ENCODE results near the gene FUOM. TPM values are rescaled to one million over a fixed set of nuclear protein-coding genes. Genes with fewer than 3 reads are reported as not detected.

Gene FUOM, protein sequence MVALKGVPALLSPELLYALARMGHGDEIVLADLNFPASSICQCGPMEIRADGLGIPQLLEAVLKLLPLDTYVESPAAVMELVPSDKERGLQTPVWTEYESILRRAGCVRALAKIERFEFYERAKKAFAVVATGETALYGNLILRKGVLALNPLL
- total RNA-seq: 10 to 100 TPM; 40.7 to 47.4 (median 46.6) TPM

DNA sequence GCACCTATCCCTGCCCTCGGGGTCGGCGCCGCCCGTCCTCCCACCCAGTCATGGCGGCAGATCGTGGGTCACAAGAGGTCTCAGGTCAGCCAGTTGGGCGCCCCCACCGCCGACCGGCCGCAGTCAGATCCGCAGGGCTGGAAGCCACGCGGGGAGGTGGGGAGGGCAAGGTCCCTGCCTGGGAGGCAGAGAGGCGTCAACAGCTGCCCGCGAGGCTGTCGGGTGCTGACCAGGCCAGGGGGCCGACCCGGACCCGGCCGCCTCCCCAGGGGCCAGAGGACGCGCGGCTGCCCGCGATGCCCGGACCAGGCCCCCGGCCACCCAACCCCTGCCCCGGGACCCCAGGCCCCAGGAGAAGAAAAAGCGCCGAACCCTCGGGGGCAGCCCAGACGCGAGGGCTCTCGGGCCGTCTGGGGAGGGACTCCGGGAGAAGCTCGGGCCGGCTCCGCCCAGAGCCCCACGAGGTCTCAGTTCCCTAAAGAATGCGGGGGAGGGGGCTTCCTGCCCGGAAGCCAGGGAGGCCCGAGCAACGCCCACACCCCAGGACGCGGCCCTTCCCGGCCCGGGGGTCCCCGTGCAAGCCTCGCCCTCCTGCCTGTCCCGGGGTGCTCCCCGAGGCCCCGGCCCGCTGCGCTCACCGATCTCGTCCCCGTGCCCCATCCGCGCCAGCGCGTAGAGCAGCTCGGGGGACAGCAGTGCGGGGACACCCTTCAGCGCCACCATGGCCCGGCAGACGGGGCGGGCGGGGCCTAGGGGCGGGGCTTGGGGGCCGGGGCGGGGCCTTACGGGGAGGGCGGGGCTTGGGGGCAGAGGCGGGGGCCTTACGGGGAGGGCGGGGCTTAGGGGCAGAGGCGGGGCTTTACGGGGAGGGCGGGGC is at the start of gene FUOM:
Gene FUOM (minus strand): TSS at position 735 of the 877 bp plus-strand sequence. CDS start 12 bp downstream, at position 723.
- ATAC-seq (peak; percentile 85 to 87), DNase-seq (peak; percentile 60)
- no peaks in the 10 kb centered on the region for H3K9me3 Mint-ChIP-seq
- H3K27me3 Mint-ChIP-seq (ENCODE audit: low read depth): no peaks in the 10 kb centered on the region
- peaks cover 10% of the 10 kb centered on the region for H3K4me1 Mint-ChIP-seq (ENCODE audit: low read depth)
- H3K4me3 Mint-ChIP-seq: peak within 1 kb of the TSS; percentile 81
- H3K36me3 Mint-ChIP-seq (ENCODE audit: insufficient read depth): peaks cover 10% of the 10 kb centered on the region

DNA sequence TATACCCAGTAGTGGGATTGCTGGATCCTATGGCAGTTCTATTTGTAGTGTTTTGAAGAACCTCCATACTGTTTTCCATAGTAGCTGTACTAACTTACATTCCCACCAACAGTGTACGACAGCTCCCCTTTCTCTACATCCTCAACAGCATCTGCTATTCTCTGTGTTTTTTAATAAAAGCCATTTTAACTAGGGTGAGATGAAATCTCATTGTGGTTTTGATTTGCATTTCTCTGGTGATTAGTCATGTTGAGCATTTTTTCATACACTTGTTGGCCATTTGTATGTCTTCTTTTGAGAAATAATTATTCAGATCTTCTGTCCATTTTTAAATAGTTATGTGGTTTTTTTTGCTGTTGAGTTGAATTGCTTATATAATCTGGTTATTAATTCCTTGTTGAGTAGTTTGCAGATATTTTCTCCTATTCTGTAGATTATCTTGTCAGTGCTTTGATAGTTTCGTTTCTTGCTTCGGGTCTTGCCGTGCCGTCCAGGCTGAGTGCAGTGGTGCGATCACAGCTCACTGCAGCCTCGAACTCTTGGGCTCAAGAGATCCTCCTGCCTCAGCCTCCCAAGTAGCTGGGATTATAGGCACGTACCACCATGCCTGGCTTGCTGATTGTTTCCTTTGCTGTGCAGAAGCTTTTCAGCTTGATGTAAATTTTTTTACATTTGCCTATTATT is 48.2 kb upstream of the FUOM start:
- ATAC-seq (peak; percentile 53 to 66), DNase-seq (no peak)
- H3K4me1 Mint-ChIP-seq (ENCODE audit: low read depth): peaks cover 48% of the 10 kb centered on the region
- no peak overlapping the region for H3K4me3 Mint-ChIP-seq
- peaks cover 70% of the 10 kb centered on the region for H3K36me3 Mint-ChIP-seq (ENCODE audit: insufficient read depth)
- H3K9me3 Mint-ChIP-seq: peaks cover 3% of the 10 kb centered on the region
- H3K27me3 Mint-ChIP-seq (ENCODE audit: low read depth): no peaks in the 10 kb centered on the region

DNA sequence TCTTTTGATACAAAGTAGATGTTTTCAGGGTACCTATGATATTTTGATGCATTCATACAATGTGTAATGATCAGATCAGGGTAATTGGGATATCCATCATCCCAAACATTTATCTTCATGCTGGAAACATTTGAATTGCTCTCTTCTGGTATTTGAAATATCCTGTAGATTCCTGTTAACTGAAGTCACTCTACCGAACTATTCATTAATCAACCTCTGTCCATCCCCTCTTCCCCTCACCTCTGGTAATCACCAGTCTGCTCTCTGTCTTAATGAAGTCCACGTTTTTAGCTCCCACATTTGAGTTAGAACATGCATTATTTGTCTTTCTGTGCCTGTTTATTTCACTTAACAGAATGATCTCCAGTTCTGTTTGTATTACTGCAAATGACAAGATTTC is 47.5 kb upstream of the FUOM start:
- Mint-ChIP-seq H3K36me3 (ENCODE audit: insufficient read depth) (peaks cover 65% of the 10 kb centered on the region), H3K4me3 (no peak overlapping the region), H3K4me1 (ENCODE audit: low read depth) (peaks cover 55% of the 10 kb centered on the region), H3K27me3 (ENCODE audit: low read depth) (no peaks in the 10 kb centered on the region), H3K9me3 (no peaks in the 10 kb centered on the region)
- no peak for ATAC-seq
- no peak for DNase-seq

DNA sequence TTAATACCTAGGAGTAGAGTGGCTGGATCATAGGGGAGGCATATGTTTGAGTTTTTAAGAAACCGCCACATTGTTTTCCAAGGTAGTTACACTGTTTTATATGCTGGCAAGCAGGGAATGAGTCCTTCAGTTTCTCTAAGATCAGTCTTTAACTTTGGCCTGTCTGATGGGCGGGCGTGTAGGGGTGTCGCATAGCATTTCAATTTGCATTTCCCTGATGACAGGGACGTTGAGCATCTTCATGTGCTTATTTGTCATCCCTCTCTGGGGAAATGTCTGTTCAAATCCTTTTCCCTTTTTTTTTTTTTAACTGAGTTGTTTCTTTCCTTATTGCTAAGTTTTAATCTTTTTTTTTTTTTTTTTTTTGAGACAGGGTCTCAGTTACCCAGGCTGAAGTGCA is 46.0 kb upstream of the FUOM start:
- peaks cover 58% of the 10 kb centered on the region for H3K36me3 Mint-ChIP-seq (ENCODE audit: insufficient read depth)
- no peaks in the 10 kb centered on the region for H3K9me3 Mint-ChIP-seq
- ATAC-seq (no peak), DNase-seq (no peak)
- H3K4me1 Mint-ChIP-seq (ENCODE audit: low read depth): peaks cover 51% of the 10 kb centered on the region
- H3K4me3 Mint-ChIP-seq: no peak overlapping the region
- no peaks in the 10 kb centered on the region for H3K27me3 Mint-ChIP-seq (ENCODE audit: low read depth)

DNA sequence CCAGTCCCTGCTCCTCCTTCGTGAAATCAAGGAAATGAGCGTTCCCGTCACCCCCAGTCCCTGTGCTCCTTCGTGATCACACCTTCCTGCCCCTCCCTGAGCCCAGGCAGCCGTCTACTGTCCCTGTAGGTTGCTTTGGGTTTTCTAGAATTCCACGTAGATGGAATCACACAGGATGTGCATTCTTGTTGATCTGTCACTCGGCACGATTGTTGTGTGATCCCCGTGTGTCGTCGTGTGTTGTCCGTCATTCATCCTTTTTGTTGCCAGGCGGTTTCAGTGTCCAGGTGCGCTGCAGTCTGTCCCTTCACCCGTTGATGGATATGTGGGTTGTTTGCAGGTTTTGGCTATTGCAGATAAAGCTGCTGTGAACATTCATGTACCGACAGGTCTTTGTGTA is 45.5 kb upstream of the FUOM start:
- DNase-seq (no peak), ATAC-seq (no peak)
- H3K27me3 Mint-ChIP-seq (ENCODE audit: low read depth): no peaks in the 10 kb centered on the region
- H3K36me3 Mint-ChIP-seq (ENCODE audit: insufficient read depth): peaks cover 56% of the 10 kb centered on the region
- H3K9me3 Mint-ChIP-seq: no peaks in the 10 kb centered on the region
- no peak overlapping the region for H3K4me3 Mint-ChIP-seq
- peaks cover 48% of the 10 kb centered on the region for H3K4me1 Mint-ChIP-seq (ENCODE audit: low read depth)

DNA sequence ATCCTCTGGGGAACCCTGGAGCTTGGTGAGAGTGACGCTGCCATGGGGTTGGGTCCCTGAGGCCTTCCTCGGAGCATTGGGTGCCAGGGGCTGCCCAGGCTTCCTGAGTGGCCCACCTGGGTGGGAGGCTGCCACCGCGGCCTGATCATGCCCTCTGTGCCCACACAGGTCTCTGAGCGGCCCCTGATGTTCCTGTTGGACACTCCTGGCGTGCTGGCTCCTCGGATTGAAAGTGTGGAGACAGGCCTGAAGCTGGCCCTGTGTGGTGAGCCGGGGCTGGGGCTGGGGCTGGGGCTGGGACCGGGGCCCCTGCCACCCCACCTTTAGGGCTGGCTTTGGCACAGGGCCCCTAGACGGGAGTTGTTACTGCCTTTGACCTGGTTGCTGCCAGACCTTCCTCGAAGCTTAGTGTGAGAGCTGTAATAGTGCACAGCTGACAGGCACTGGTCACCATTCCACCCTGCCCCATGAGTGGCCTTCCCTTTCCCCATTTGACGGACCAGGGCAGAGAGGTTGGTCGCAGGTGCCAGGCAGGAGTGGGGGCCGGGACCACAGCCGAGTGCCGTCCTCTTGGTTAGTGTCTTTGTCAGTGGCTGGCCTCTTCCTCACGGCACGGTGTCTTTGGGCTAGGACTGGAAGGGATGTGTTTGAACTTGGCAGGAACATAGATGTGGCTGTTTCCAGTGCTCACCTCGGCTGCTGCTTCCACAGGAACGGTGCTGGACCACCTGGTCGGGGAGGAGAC is 44.3 kb upstream of the FUOM start:
- no peaks in the 10 kb centered on the region for H3K9me3 Mint-ChIP-seq
- H3K27me3 Mint-ChIP-seq (ENCODE audit: low read depth): no peaks in the 10 kb centered on the region
- DNase-seq: no peak
- H3K4me1 Mint-ChIP-seq (ENCODE audit: low read depth): peaks cover 46% of the 10 kb centered on the region
- peaks cover 53% of the 10 kb centered on the region for H3K36me3 Mint-ChIP-seq (ENCODE audit: insufficient read depth)
- no peak overlapping the region for H3K4me3 Mint-ChIP-seq
- ATAC-seq: no peak

DNA sequence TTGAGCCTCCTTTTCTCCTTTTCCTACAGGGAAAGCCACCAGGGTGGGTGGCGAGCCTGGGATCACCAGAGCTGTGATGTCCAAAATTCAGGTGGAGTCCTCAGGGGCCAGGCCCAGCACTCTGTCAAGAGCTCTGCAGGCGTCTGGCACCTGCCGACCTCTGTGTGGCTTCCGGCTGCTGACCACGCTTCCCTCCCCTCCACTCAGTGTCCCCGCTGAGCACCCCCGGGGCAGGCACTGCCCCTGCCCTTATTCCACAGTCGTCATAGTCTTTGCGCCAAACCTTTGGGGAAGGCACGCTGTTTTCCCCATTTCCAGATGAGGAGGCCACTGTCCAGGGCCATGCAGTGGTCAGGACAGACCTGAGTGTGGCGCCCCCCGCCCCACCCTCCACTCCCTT is 43.7 kb upstream of the FUOM start:
- H3K4me1 Mint-ChIP-seq (ENCODE audit: low read depth): peaks cover 43% of the 10 kb centered on the region
- H3K36me3 Mint-ChIP-seq (ENCODE audit: insufficient read depth): peaks cover 49% of the 10 kb centered on the region

DNA sequence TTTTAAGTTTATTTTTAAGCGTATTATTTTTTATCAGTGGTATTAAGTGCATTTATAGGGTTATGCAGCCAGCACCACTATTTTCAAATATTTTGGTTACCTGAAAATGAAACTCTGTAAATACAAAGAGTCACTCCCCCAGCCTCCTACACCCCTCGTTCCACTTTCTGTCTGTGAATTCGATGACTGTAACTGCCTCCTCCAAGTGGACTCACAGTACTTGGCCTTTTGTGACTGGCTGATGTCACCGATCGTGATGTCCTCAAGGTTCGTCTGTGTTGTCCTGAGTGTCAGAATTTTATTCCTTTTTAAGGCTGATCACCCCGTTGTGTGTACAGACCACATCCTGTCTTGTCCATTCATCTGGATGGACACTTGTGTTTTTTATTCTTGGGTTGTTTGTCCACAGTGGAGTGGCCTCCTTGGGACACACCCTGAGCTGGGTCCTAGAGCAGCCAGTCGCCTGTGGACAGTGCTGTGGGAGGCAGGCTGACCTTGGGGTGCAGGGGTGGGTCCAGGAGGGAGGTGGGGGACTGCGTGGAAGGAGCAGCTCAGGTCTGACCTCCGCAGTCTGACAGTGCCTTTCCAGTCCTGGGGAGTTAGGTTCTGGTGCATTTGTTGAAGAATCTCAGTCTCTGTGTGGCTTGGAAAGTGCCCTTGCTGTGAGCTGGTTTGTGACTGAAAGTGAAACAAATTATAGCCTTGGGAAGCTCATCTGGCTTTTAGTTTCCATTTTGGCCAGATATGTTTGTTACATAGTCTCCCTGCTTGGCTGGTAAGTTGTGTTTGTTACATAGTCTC is 43.0 kb upstream of the FUOM start:
- ATAC-seq: peak; percentile 41 to 46
- Mint-ChIP-seq H3K9me3 (no peaks in the 10 kb centered on the region), H3K36me3 (ENCODE audit: insufficient read depth) (peaks cover 45% of the 10 kb centered on the region), H3K27me3 (ENCODE audit: low read depth) (no peaks in the 10 kb centered on the region), H3K4me1 (ENCODE audit: low read depth) (peaks cover 41% of the 10 kb centered on the region), H3K4me3 (no peak overlapping the region)
- no peak for DNase-seq

More for the DNA sequence above, 43.7 kb upstream of the FUOM start:
- H3K9me3 Mint-ChIP-seq: no peaks in the 10 kb centered on the region
- no peak overlapping the region for H3K4me3 Mint-ChIP-seq
- ATAC-seq: no peak
- DNase-seq: no peak
- no peaks in the 10 kb centered on the region for H3K27me3 Mint-ChIP-seq (ENCODE audit: low read depth)

DNA sequence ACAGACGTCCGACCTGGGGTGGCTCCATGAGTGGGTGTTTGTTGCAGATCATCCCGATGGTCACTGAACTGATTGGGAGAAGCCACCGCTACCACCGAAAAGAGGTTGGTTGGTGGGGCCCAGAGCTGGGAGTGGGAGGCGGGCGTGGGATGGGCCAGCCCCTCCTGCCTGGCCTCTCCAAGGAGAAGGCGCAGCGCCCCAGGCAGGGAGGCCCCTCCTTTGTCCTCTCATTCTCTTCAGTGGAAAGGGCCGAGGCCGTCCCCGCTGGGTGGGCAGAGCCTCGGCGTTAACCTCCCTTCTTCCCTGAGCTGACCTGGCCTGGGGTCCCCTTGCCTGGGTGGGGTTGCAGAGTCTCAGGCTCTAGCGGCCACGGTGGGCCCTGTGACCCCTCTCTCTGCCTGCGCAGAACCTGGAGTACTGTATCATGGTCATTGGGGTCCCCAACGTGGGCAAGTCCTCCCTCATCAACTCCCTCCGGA is 41.3 kb upstream of the FUOM start:
- H3K27me3 Mint-ChIP-seq (ENCODE audit: low read depth): no peaks in the 10 kb centered on the region
- DNase-seq (no peak), ATAC-seq (no peak)
- no peak overlapping the region for H3K4me3 Mint-ChIP-seq
- peaks cover 35% of the 10 kb centered on the region for H3K36me3 Mint-ChIP-seq (ENCODE audit: insufficient read depth)
- no peaks in the 10 kb centered on the region for H3K9me3 Mint-ChIP-seq
- H3K4me1 Mint-ChIP-seq (ENCODE audit: low read depth): peaks cover 41% of the 10 kb centered on the region

DNA sequence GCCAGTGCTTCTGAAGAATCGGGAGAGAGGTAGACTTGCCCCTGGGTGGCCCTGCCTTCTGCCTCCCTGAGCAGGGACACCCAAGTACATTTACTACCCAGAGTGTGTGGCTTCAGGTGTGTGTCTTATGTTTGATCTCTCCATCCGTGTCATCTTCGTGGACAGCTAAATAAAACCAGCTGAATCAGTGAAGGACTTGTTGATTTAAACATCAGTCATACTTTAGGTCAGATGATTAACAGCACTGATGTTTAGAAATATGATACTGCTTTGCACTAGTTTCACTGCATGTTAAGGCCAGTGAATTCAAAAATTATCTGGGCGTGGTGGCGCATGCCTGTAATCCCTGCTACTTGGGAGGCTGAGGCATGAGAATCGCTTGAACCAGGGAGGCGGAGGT is 40.1 kb upstream of the FUOM start:
- Mint-ChIP-seq H3K27me3 (ENCODE audit: low read depth) (no peaks in the 10 kb centered on the region), H3K4me3 (no peak overlapping the region), H3K36me3 (ENCODE audit: insufficient read depth) (peaks cover 29% of the 10 kb centered on the region), H3K9me3 (no peaks in the 10 kb centered on the region), H3K4me1 (ENCODE audit: low read depth) (peaks cover 40% of the 10 kb centered on the region)
- ATAC-seq (no peak), DNase-seq (no peak)

DNA sequence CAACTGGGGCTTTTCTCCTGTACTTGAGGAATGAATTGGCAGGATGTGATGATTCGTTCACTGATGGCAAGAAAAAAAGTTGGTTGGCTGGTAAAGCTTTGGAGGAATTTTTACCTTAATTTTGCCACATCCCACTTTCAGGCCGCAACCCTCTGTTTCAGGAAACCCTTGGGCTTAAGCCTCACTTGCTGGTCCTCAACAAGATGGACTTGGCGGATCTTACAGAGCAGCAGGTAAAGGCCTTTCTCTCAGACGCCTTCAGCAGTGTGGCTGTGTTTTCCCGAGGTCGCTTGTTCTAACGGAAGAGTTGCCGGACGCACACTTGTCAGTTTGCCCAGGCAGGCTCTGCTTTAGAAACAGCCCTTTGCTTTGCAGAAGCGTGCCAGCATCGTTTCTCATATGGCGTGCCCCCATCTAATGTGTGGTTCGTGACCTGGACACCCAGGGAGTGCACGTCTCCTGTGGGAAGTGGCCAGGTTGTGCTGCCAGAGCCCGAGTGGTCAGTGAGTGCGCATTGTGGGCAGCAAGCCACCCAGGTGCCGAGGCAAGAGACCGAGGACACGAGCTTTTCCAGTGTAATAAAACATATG is 38.3 kb upstream of the FUOM start:
- no peak for ATAC-seq
- peaks cover 18% of the 10 kb centered on the region for H3K36me3 Mint-ChIP-seq (ENCODE audit: insufficient read depth)
- no peaks in the 10 kb centered on the region for H3K27me3 Mint-ChIP-seq (ENCODE audit: low read depth)
- H3K4me3 Mint-ChIP-seq: peak overlapping the region; percentile 91
- no peaks in the 10 kb centered on the region for H3K9me3 Mint-ChIP-seq
- peaks cover 45% of the 10 kb centered on the region for H3K4me1 Mint-ChIP-seq (ENCODE audit: low read depth)
- DNase-seq: no peak

DNA sequence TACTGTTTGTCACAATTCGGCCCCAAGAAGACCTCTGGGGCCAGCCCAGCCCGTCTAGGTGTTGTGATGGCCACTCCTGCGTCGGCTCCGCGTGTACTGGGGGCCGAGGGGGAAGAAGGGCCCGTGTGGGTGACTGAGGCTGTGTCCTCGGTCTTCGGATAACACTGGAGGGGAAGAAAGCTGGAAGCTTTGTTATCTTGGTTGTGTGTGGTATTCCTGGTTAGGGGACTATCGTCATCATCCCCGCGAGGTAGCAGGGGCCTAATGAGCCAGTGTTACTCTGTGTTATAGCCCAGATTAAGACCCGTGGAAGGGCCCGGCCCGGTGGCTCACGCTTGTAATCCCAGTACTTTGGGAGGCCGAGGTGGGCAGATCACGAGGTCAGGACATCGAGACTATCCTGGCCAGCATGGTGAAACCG is 37.0 kb upstream of the FUOM start:
- no peak for DNase-seq
- no peak for ATAC-seq
- Mint-ChIP-seq H3K27me3 (ENCODE audit: low read depth) (no peaks in the 10 kb centered on the region), H3K4me1 (ENCODE audit: low read depth) (peaks cover 49% of the 10 kb centered on the region), H3K4me3 (peak overlapping the region; percentile 91), H3K9me3 (no peaks in the 10 kb centered on the region), H3K36me3 (ENCODE audit: insufficient read depth) (peaks cover 16% of the 10 kb centered on the region)

DNA sequence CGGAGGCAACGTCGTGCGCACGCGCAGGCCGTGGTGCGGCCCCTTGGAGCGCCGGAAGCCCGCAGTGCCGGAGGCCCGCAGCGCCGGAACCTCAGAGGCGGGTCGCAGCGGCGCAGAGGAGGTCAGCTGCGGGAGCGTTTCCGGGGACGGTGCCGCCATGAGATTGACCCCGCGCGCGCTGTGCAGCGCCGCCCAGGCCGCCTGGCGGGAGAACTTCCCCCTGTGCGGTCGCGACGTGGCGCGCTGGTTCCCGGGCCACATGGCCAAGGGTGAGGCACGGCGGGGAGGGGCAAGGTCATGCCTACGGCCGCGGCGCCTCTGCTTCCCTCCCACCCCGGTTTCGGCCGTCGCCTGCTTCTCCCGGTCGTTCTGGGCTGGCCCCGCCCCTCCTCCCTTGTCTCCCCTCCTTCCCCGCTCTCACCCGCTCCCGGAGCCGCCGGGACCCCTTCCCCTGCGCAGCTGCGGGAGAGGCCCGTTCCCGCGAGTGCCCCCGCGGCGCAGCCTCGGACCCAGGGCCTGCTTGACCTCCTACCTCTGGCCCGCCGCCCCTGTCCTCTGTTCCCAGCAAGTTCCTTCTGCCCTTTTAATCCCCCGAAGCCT is 36.3 kb upstream of the FUOM start, which contains the start of gene MTG1:
Gene MTG1 (plus strand): TSS at position 94 of the 600 bp plus-strand sequence. CDS start 64 bp downstream, at position 158.
- Mint-ChIP-seq H3K27me3 (ENCODE audit: low read depth) (no peaks in the 10 kb centered on the region), H3K9me3 (no peaks in the 10 kb centered on the region), H3K4me3 (peak within 1 kb of the TSS; percentile 91), H3K36me3 (ENCODE audit: insufficient read depth) (peaks cover 11% of the 10 kb centered on the region), H3K4me1 (ENCODE audit: low read depth) (peaks cover 50% of the 10 kb centered on the region)
- DNase-seq (peak; percentile 93), ATAC-seq (peak; percentile 83 to 87)
